SU-DHL-6 (cell line): Measurements from ENCODE around the gene THAP3.

Experiments used
- CTCF ChIP-seq: fragments of 200-600 bp; sonication (generic); IDR thresholded peaks from one replicate; pipeline ENCODE4 v1.5.1; 2017; ENCODE audit warnings: antibody characterized with exemption, mild to moderate bottlenecking, low read length, moderate library complexity; ENCODE audit not compliant: insufficient read depth, poor library complexity, severe bottlenecking
- EZH2phosphoT487 ChIP-seq: fragments of 200-600 bp; sonication (generic), shearing (Covaris generic); conservative IDR thresholded peaks from 2 replicates; pipeline ENCODE4 v1.6.1; 2018; ENCODE audit warnings: mild to moderate bottlenecking, antibody characterized with exemption, low read length, moderate library complexity, mixed read lengths

DNA sequence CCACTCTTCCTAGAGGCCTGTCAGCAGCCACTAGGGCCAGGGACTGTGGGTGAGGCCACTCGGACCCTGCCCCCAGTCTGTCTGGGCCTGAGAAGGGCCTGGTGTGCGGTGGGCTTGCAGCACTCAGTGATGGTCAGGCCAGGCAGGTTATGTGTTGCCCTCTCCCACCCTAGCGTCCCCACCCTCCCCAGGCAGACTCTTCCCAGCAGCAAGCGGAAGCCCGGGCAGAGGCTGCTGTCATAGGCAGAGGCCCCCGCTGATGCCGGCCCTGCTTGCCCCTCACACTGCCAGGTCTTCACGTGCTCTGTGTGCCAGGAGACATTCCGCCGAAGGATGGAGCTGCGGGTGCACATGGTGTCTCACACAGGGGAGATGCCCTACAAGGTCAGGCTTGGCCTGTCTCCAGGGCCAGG, 38.3 kb upstream of the THAP3 start:
- no peak for TF ChIP-seq CTCF
- TF ChIP-seq EZH2phosphoT487: no peak
